ENCODE data around the gene ENGASE. TPM values are rescaled to one million over a fixed set of nuclear protein-coding genes. Genes with fewer than 3 reads are reported as not detected.

ENGASE gene
- total RNA-seq, 2 experiments from 2014 or later: 28.5 to 28.9 TPM

DNA sequence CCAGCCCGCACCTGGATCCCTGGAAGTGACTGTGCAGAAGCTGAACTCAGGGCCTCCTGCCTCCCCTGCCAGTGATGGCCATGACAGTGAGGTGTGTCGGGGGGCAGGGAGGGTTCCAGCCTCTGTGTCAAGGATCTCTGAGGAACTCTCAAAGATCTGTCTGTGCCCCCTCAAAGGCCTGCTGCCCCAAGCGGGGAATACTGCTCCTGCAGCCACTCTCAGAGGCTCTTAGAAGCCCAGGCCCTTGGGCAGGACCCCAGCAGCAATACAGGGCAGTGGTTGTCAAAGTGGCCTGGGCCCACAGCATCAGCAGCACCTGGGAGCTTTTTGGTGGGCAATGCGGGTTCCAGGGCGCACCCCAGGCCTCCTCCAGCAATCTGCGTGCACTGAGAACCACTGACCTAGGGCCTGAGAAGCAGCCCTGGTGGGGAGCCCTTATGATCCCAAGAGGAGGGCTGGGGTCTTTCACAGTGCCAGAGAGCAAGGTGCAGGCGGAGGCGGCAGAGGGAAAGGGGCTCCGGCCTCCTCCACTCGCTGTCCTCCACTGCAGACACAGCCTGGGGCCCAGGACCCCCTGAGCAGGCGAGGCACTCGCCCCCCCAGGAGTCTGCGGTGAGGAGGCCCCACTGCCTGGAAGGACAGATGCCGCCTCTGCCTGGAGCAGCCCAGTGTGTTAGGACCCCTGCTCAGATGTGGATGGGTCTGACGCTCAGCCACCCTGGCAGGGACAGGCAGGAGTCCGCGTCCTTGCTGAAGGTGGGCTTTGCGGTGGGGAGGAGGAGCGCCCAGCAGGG, 42.1 kb downstream of the ENGASE start:
- H3K4me1 Mint-ChIP-seq: no peaks in the 10 kb centered on the region
- POLR2A ChIA-PET: no interaction called here

DNA sequence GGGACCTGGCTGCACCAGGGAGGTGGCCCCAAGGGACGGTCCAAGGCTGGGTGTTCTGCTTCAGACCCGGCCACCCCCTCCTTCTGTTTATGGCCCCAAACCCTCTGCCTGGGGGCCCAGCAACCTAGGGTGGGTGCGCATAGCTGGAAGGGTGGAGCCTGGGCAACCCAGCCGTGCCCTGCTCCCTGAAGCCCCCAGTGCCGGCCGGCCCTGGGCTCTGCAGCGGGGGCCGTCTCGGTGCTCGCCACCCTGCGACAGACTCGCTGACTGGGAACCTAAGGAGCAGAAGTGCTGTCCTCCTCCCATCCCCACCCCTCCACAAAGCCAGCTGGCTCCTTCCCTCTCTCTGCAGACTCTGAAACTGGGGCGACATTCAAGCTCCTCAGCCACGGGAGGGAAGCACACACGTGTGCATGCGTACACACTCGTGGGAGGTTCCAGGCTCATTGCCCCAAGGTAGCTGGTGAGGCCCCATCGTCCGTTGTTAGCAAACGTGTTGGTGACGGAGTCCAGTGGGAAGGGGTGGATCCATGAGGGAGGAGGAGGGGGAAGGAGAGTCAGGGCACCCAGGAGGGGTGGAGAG, 43.4 kb downstream of the ENGASE start:
- no peak for DNase-seq
- CTCF ChIA-PET: no interaction called here

More for the DNA sequence above, 42.1 kb downstream of the ENGASE start:
- CTCF ChIA-PET: no interaction called here
- DNase-seq: no peak
- Mint-ChIP-seq H3K9me3 (no peaks in the 10 kb centered on the region), H3K4me3 (no peak overlapping the region), H3K27ac (no peak overlapping the region), H3K36me3 (ENCODE audit: low read depth) (no peaks in the 10 kb centered on the region), H3K27me3 (no peaks in the 10 kb centered on the region)

DNA sequence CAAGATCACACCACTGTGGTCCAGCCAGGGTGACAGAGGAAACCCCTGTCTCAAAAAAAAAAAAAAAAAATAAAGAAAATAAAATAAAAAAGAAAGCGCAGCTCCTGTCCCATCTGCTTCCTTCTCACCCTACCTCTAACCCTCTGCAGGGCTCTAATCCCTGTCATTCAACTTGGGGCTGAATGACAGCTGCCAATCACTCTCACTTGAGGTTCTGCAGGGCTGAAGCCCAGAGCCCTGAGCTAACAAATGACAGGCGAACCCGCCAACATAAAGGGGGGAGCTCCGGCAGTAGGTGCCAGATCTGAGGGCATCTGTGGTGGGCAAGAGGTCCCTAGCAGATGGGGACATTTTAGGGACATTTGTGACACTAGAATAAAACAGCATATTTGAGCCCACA, 44.3 kb downstream of the ENGASE start:
- Mint-ChIP-seq H3K27me3 (no peaks in the 10 kb centered on the region), H3K4me3 (no peak overlapping the region), H3K4me1 (no peaks in the 10 kb centered on the region), H3K36me3 (ENCODE audit: low read depth) (no peaks in the 10 kb centered on the region), H3K27ac (no peak overlapping the region), H3K9me3 (no peaks in the 10 kb centered on the region)
- no peak for DNase-seq
- CTCF ChIA-PET: no interaction called here
- POLR2A ChIA-PET: no interaction called here

More for the DNA sequence above, 43.4 kb downstream of the ENGASE start:
- Mint-ChIP-seq H3K27me3 (no peaks in the 10 kb centered on the region), H3K4me3 (no peak overlapping the region), H3K36me3 (ENCODE audit: low read depth) (no peaks in the 10 kb centered on the region), H3K9me3 (no peaks in the 10 kb centered on the region), H3K4me1 (no peaks in the 10 kb centered on the region), H3K27ac (no peak overlapping the region)
- POLR2A ChIA-PET: no interaction called here

DNA sequence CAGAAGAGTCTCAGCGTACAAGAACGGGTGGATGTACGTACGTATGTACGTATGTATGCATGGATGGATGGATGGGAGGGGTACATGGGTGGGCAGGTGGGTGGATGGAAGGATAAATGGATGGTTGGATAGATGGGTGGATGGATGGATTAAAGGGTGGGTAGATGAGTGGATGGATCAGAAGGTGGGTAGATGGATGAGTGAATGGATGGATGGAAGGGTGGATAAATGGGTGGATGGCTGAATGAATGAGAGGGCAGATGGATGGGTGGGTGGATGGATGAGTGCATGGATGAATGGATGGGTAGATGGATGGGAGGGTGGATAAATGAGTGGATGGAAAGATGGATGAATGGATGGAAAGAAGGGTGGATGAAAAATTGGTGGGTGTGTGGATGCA, 45.6 kb downstream of the ENGASE start:
- Mint-ChIP-seq H3K4me3 (no peak overlapping the region), H3K27me3 (no peaks in the 10 kb centered on the region), H3K4me1 (no peaks in the 10 kb centered on the region), H3K9me3 (no peaks in the 10 kb centered on the region), H3K36me3 (ENCODE audit: low read depth) (no peaks in the 10 kb centered on the region), H3K27ac (no peak overlapping the region)
- no peak for DNase-seq
- POLR2A ChIA-PET: no interaction called here
- CTCF ChIA-PET: no interaction called here

DNA sequence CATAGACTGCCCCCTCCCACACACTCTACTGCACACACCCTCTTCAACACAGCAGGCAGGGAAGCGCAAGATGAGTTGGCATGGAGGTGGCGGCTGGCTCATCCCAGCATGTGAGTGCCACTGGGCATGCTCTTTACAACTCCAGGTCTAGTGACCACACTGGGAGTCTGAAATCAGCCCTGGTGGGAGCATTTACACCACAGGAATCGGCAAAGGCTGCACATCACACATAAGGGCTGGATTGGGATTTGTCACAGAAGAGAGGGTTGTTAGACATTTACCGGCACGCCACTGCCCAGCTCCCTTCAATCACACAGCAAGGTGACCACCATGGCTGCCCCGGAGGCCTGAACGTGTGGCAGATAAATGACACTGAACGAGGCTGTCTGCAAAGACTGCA, 49.4 kb downstream of the ENGASE start:
- no peak overlapping the region for H3K27ac Mint-ChIP-seq
- no peak overlapping the region for H3K4me3 Mint-ChIP-seq
- H3K27me3 Mint-ChIP-seq: no peaks in the 10 kb centered on the region
- H3K36me3 Mint-ChIP-seq (ENCODE audit: low read depth): no peaks in the 10 kb centered on the region
- POLR2A ChIA-PET: no interaction called here
- CTCF ChIA-PET: no interaction called here
- DNase-seq: no peak
- no peaks in the 10 kb centered on the region for H3K9me3 Mint-ChIP-seq
- no peaks in the 10 kb centered on the region for H3K4me1 Mint-ChIP-seq

DNA sequence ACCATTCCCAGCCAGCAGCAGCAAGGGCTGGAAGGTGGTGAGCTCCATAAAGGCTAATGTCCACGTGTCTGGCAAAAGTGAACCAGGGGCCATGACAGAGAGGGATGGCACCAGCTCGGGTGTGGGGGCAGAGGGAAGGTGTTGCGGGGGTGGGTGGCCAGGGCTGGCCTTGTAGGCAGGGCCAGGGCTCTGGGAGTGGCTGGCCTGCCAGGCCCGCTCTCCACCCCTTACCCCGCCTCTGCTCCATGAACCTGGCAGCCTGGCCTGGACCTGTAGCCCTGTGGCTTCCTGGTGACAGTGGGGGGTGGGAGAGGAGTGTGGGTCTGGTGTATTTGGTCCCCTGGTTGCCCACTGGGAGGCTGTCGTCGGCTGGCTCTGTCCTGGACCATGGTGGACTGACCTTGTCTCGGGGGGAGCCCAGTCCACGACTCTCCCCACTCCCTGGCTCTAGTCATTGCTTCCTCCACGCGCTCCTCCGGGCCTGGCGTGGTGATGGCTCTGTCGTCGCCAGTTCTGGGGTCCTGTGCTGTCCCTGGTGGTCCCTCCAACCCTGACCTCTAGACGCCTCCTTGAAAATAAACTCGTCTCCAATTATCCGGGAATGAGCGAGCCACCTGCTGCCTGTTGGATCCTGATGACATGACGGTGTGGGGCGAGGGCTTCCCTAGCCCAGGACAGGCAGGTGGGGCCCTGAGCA, 50.0 kb downstream of the ENGASE start:
- no peaks in the 10 kb centered on the region for H3K36me3 Mint-ChIP-seq (ENCODE audit: low read depth)
- no peaks in the 10 kb centered on the region for H3K9me3 Mint-ChIP-seq
- H3K27ac Mint-ChIP-seq: no peak overlapping the region
- no peaks in the 10 kb centered on the region for H3K27me3 Mint-ChIP-seq
- no peaks in the 10 kb centered on the region for H3K4me1 Mint-ChIP-seq
- no peak overlapping the region for H3K4me3 Mint-ChIP-seq
- no peak for DNase-seq
- ChIA-PET POLR2A (no interaction called here), CTCF (no interaction called here)

DNA sequence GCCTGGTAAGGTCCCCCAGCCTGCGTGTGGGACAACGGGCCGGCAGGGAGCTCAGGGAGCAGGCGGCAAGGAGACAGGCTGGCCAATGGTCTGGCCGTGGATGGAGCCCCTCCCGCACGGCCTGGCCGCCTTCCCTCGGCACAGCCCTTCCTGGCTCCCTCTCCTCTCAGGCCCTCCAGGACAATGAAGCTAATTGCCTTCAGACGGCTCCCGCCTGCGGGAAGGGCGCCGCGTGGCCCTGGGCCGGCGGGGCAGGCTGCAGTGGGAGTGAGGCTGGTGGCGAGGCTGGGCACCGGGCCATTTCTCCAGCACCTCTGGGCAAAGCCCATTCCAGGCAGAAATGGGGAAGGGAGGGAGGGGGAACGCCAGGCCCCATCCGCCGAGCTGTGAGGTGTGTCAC, 50.9 kb downstream of the ENGASE start:
- Mint-ChIP-seq H3K27ac (no peak overlapping the region), H3K27me3 (no peaks in the 10 kb centered on the region), H3K4me3 (no peak overlapping the region), H3K4me1 (no peaks in the 10 kb centered on the region), H3K36me3 (ENCODE audit: low read depth) (no peaks in the 10 kb centered on the region), H3K9me3 (no peaks in the 10 kb centered on the region)
- POLR2A ChIA-PET: no interaction called here
- no peak for DNase-seq
- CTCF ChIA-PET: no interaction called here

DNA sequence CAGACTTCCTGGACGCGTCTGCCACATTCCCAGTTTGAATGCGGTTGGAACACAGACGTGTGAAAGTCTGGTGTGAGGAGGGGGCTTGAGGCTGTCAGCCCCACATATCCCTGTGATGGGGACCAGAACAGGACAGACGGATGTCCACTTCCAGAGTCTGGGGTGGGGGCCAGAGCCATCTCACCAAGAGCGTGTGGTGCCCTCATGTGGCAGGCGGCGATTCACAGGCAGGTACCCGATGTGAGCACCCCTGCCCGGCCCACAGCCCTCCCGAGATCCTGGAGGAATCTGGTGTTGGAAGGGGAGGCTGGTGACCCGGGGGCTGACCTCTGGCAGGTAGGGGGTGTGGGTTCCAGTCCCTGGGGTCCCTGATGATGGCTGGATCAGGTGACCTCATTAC, 51.5 kb downstream of the ENGASE start:
- Mint-ChIP-seq H3K9me3 (no peaks in the 10 kb centered on the region), H3K27ac (no peak overlapping the region), H3K27me3 (no peaks in the 10 kb centered on the region), H3K4me3 (no peak overlapping the region), H3K36me3 (ENCODE audit: low read depth) (no peaks in the 10 kb centered on the region), H3K4me1 (no peaks in the 10 kb centered on the region)
- ChIA-PET POLR2A (no interaction called here), CTCF (no interaction called here)
- DNase-seq: no peak

DNA sequence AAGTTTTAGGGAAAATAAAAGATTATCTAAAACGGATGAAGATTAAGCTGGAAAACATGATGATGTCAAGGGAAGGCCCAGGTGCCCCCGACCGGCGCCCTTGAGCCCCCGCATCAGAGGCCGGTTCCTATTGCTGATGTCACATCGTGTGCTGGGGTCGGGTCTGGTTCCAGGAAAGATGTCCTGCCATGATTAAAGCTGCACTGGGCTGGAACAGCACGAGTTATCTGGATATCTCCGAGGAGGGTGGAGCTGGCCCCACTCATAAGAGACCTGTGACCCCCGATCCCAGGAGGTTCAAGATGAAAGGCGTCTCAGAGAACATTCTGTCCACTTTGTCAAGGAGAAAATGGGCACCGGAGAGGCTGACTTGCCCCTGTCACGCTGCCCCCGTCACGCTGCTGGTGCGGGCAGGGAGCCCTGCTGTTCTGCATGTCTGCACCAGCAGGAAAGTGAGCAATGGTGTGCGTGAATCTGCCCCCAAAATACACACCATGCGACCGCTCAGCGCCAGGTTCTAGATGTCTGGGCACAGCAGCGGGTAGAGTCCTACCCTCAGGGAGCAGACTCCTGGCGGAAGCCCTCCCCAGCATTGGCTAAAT, 53.0 kb downstream of the ENGASE start:
- Mint-ChIP-seq H3K27me3 (no peaks in the 10 kb centered on the region), H3K4me1 (no peaks in the 10 kb centered on the region), H3K36me3 (ENCODE audit: low read depth) (no peaks in the 10 kb centered on the region), H3K4me3 (no peak overlapping the region), H3K27ac (no peak overlapping the region), H3K9me3 (no peaks in the 10 kb centered on the region)
- ChIA-PET CTCF (no interaction called here), POLR2A (no interaction called here)
- DNase-seq: no peak

DNA sequence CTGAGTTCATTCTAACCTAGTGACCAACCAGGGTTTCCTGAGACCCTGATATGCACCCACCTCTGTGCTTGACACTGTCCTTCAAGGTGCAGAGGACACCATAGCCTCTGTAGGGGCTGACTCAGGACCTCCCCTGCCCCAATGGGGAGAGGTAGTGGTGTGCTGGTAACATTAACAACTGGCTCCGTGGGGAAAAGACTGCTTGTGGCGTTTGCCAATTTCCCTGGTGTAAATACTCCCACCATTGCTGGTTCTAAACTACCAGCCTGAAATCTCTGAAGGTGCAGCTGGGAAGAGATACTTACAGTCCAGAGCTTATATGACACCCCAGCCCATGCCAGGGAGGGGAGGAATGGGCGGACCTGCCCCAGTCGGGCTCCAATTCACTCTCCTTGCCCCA, 54.9 kb downstream of the ENGASE start:
- CTCF ChIA-PET: no interaction called here
- H3K36me3 Mint-ChIP-seq (ENCODE audit: low read depth): no peaks in the 10 kb centered on the region
- no peaks in the 10 kb centered on the region for H3K9me3 Mint-ChIP-seq
- POLR2A ChIA-PET: no interaction called here
- no peak overlapping the region for H3K4me3 Mint-ChIP-seq
- H3K4me1 Mint-ChIP-seq: no peaks in the 10 kb centered on the region
- no peak for DNase-seq
- H3K27me3 Mint-ChIP-seq: no peaks in the 10 kb centered on the region
- H3K27ac Mint-ChIP-seq: no peak overlapping the region

DNA sequence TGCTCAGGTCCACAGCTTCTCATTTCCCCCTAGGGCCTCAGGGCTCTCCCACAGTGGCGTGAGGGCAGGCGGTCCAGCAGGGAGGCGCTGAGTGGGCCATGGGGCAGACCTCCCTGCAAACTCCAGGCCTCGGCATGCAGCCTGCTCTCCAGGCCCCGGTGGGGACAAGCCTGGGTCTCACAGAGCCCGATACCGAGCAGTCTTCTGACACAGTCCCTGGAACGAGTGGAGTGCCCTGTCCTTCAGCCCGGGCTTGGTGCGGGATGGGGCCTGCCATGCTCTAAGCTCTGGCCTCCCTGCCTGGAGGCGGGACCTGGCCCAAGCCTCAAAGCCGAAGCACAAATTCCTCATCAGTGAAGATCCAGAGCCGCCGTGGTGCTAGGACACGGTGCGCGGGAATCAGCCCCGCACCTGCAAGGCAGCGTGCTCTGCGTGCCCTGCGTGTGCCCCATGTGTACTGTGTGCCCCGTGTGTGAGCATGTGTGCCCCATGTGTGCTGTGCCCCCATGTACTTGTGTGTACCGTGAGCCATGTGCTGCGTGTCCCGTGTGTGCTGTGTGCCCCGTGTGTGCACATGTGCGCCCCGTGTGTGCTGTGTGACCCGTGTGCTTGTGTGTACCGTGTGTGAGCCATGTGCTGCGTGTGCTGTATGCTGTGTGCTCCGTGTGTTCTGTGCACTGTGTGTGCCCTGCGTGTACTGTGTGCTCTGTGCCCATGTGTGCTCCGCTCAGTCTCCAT, 56.1 kb downstream of the ENGASE start:
- no peak overlapping the region for H3K27ac Mint-ChIP-seq
- H3K36me3 Mint-ChIP-seq (ENCODE audit: low read depth): no peaks in the 10 kb centered on the region
- POLR2A ChIA-PET: no interaction called here
- H3K4me3 Mint-ChIP-seq: no peak overlapping the region
- H3K4me1 Mint-ChIP-seq: no peaks in the 10 kb centered on the region
- no peaks in the 10 kb centered on the region for H3K9me3 Mint-ChIP-seq
- no peak for DNase-seq
- H3K27me3 Mint-ChIP-seq: no peaks in the 10 kb centered on the region
- CTCF ChIA-PET: no interaction called here

DNA sequence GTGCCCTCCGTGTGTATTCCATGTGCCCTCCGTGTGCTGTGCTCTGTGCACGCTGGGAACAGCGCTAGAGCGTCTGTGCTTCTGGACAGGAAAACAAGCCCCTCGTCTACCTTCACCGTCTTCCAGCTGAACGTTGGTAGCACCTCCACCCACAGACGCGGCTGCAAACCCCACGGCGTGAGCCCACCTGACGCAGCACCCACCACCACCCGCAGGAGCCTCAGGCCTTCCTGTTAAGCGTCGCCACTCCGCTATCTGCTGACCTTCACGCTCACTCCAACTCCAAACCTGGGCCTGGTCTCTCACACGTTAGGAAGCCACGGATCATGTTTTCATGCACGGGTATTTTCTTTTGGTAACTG, 56.6 kb downstream of the ENGASE start:
- no peak overlapping the region for H3K4me3 Mint-ChIP-seq
- no peaks in the 10 kb centered on the region for H3K4me1 Mint-ChIP-seq
- no peaks in the 10 kb centered on the region for H3K36me3 Mint-ChIP-seq (ENCODE audit: low read depth)
- H3K27ac Mint-ChIP-seq: no peak overlapping the region
- no peak for DNase-seq
- ChIA-PET POLR2A (no interaction called here), CTCF (no interaction called here)
- H3K9me3 Mint-ChIP-seq: no peaks in the 10 kb centered on the region
- H3K27me3 Mint-ChIP-seq: no peaks in the 10 kb centered on the region

DNA sequence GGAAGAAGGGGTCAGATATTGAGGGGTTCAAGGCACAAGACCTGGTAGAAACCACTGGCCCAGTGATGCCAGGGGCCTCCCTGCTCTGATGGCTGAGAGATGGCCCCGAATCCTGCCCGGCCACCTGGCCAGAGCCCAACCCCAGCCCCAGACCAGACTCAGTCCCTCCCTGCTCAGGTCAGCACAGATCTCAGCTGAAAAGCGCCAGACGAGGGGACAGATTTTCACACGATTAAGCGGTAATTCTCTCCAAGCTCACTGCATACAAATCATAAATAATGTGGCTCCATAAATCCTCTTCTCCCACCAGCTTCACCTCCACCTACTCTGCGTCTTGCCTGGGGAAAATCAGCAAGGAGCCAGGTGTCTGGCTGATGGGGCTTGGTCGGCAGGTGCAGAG, 57.1 kb downstream of the ENGASE start:
- POLR2A ChIA-PET: no interaction called here
- Mint-ChIP-seq H3K27me3 (no peaks in the 10 kb centered on the region), H3K27ac (no peak overlapping the region), H3K36me3 (ENCODE audit: low read depth) (no peaks in the 10 kb centered on the region), H3K4me3 (no peak overlapping the region), H3K4me1 (no peaks in the 10 kb centered on the region), H3K9me3 (no peaks in the 10 kb centered on the region)
- no peak for DNase-seq
- CTCF ChIA-PET: no interaction called here
